CD4-positive, alpha-beta T cell treated with Interleukin-4 for 1 hour (primary cell): ENCODE measurements around the gene NBR1.
"Not testable (repeated sequence)": the region's sequence is repeated elsewhere in the genome, so short reads cannot be mapped to it uniquely, and the experiment has no call there.

Source experiments
- DNase-seq, 2 donors: peaks; one replicate each; pipeline ENCODE4 v3.0.0-alpha.2; 2020 to 2022

Gene NBR1

GRCh38 chr17:43159957-43160356 lies 11.1 kb upstream of the NBR1 start:
- DNase-seq, result not testable (repeated sequence)

GRCh38 chr17:43165971-43166370 lies 5.0 kb upstream of the NBR1 start:
- not testable (repeated sequence) for DNase-seq

DNA sequence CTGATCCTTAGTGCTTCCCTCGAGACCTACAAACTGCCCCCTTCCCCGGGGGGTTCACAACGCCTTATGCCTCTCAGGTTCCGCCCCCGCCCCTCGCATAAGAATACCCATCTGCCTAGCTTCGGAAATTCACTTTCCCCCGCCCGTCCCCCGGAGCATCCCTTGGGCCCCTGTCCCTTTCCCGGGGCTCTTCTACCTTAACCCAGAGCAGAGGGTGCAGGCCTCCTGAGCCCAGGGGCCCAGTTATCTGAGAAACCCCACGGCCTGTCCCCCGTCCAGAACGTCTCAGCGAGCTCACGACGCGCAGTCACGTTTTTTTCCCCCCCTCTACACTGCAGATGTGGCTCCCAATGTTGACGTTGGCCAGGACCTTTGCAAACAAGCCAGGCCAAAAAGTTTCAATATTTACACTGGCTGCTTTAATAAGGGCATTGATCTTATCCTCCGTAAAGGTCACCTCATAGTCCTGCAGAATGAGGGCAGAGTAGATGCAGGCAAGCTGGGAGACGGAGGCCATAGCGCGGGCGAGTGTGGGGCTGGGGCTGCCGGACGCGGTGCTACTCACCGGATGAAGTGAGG lies 1.4 kb upstream of the NBR1 start:
- DNase-seq, result no peak

DNA sequence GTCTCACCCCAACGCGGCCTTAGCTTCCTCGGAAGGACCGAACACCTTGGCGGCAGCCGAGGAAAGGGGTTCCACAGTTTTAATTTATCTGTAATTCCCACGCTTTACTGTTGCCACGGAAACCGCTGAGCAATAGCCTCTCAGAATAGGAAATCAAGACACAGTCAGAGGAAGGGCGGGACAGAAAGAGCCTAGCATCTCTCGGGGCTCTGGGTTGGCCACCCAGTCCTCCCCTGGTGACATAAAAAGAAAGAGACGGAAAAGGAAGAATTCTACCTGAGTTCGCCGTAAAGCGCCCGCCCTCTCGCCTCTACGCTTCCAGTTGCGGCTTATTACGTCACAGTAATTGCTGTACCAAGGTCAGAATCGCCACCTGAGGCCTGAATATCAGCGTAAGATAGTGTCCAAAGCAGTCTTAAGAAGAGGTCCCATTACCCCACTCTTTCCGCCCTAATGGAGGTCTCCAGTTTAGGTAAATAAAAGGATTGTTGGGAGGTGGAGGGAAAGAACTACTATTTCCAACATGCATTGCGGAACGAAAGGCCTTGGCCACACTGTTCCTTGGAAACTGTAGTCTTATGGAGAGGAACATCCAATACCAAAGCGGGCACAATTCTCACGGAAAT lies 761 bp upstream of the NBR1 start:
- DNase-seq, result peak; percentile 96 to 97

- peak; percentile 32 to 38 for DNase-seq
Measured at GRCh38 chr17:43171586-43172487, 823 bp downstream of the NBR1 start.

DNA sequence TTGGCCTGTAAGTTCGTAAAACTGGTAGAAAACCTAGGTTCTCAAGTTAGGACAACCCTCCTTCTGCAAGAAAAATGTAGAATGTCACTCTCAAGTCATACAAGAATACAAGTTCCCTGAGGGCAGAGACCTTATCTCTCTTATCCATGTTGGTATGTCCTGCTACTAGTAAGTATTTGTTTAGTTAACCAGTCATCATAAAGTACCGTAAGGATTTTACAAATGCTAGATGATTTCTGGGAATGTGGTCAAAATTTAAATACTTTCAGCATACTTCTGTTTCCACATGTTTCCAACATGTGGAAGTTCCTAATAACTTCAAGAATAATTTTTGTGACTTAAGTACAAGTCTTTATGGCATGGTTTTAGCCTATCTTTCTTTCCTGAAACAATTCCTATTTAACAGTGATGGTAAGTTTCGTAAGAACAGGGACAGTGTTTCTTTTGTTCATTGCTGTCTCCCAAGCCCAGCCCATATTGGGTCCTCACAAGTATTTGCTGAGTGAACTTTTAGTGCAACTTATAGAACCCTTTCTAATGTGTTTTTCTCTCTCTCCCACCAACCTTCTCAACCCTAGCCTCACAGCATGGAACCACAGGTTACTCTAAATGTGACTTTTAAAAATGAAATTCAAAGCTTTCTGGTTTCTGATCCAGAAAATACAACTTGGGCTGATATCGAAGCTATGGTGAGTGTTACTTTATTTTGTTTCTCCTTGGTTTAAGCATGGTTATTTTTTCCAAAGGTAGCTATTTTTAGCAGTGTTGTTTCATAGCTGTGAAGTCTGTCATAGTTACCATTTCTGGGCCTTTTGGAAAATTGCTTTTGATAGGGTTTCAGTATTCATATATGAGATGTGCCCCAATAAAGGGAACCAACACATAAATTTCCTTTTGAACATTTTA lies 4.5 kb downstream of the NBR1 start:
- no peak for DNase-seq

- DNase-seq, result no peak
Measured at GRCh38 chr17:43176119-43176570, 5.1 kb downstream of the NBR1 start.

- DNase-seq, result no peak
Measured at GRCh38 chr17:43183921-43184320, 12.9 kb downstream of the NBR1 start.

- DNase-seq, result not testable (repeated sequence)
Measured at GRCh38 chr17:43186656-43187055, 15.6 kb downstream of the NBR1 start.

GRCh38 chr17:43193251-43193650 lies 22.2 kb downstream of the NBR1 start:
- no peak for DNase-seq

- DNase-seq, result no peak
Measured at GRCh38 chr17:43199633-43200032, 28.6 kb downstream of the NBR1 start.

- DNase-seq, result no peak
Measured at GRCh38 chr17:43200127-43200526, 29.1 kb downstream of the NBR1 start.

DNA sequence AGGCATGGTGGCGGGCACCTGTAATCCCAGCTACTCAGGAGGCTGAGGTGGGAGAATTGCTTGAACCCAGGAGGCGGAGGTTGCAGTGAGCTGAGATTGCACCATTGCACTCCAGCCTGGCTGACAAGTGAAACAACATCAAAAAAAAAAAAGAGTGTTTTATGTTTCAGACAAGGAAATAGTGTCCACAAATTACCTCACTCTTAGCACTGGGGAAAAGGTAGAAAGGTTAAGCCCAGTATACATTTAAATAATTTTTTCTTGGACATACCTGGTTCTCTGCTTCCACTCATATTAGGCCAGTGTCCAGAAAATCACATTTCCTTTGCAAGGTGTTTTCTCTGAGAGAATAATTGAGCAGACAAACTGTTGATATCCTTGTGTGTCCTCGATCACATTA lies 32.0 kb downstream of the NBR1 start:
- DNase-seq, result not testable (repeated sequence)

- DNase-seq, result no peak
Measured at GRCh38 chr17:43210576-43210975, 39.6 kb downstream of the NBR1 start.

GRCh38 chr17:43211123-43211479 lies 40.1 kb downstream of the NBR1 start:
- DNase-seq, result no peak

GRCh38 chr17:43211480-43212402 lies 40.7 kb downstream of the NBR1 start, which contains the start of gene TMEM106A:
Gene TMEM106A, plus strand, starts transcription at chr17:43211875. Its CDS starts 1,167 bp downstream, at chr17:43213042.
- DNase-seq, result peak; percentile 75 to 78

DNA sequence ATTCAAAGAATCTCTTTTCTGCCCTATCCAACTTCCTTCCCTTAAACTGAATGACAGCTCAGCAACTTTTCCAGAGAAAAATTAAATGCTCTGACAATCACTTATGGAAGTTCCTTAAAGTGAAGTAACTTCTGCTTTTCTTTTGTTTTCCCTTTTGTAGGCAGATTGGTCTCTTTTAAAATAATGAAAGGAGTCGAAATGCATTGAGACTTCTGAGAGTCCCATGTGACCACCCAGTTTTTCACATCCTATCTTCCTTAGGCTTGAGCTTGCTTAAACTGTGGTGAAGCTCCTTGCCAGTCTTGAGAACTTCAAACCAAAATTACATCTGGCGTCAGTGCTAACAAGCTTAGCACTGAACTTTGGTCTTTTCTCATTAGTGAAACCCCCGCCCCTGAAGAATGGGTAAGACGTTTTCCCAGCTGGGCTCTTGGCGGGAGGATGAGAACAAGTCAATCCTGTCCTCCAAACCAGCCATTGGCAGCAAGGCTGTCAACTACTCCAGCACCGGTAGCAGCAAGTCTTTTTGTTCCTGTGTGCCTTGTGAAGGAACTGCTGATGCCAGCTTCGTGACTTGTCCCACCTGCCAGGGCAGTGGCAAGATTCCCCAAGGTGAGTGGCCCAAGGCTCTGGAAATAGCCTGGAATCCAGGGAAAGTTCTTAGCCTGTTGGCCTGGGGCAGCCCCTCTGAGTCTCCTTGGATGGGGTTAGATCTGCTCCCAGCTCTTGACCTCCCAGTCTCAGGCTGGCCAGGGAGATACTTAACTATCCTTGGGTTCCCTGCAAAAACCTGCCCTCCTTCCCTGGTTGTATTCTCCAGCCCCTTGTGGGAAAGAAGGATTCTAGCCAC lies 41.9 kb downstream of the NBR1 start:
- DNase-seq, result no peak

DNA sequence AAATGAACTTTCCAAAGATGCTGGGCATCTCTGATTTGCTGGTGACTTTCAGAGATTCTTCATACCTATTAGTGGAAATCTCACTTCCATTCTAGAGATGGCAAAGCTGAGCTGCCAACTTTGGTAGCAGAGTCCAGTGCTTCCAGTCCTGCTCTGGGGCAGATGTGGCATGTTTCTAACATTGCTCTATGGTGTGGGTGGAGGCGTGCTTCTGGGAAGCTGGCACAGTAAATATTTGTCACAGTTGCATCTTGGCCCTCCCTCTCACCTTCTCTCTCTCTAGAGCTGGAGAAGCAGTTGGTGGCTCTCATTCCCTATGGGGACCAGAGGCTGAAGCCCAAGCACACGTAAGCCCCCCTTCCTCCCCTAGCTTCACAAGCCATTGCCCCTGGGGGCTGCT lies 42.5 kb downstream of the NBR1 start:
- no peak for DNase-seq

DNA sequence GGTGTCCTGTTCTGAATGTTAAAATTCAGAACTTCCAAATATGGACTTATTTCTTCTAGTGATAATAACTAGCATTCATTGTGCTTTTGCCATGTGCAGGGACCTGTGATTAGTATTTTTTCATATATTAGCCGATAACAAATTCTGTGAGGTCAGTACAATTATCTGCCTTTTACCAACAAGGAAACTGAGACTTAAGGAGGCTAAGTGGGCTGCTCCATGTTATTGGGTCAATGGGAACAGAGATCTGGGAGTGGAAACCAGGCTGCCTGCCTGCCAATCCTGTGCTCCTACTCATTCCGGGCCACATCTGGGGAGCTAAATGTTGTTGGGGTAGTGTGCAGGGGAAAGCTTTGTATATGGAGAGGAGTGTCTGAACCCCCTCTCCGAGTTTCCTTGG lies 44.3 kb downstream of the NBR1 start:
- DNase-seq, result no peak

DNA sequence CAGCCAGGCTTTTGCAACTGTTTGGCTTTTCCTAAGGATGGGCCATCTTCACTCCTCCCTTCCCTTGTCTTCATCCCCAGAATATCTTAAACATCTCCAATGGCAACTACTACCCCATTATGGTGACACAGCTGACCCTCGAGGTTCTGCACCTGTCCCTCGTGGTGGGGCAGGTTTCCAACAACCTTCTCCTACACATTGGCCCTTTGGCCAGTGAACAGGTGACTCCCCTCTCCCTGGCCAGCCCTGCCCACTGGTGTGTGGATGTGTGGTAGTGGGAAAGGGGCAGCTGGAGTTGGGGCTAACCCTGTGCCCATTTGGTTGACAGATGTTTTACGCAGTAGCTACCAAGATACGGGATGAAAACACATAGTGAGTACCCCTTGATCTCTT lies 45.4 kb downstream of the NBR1 start:
- DNase-seq, result no peak
